Astrocyte of the cerebellum (primary cell): ENCODE data around the gene CCR2.

Experiments
- DNase-seq: peaks from one replicate; pipeline ENCODE4 v3.0.0-alpha.2; 2011; ENCODE audit warnings: low read depth
- H3K4me3 ChIP-seq: 2 replicates; pipeline ENCODE4 v1.5.1; 2011; ENCODE audit warnings: mild to moderate bottlenecking, low read depth, low read length, moderate library complexity
- CTCF ChIP-seq: IDR thresholded peaks from 2 replicates; pipeline ENCODE4 v1.5.1; 2012; ENCODE audit warnings: low read length, low read depth, moderate library complexity, mild to moderate bottlenecking; ENCODE audit errors: missing control alignments
- in situ Hi-C: cut with HindIII; loops from 2 replicates; pipeline ENCODE4 v1.10.0; 2017; ENCODE audit warnings: low sequenced_read_pairs

Gene CCR2

GRCh38 chr3:46368569-46368968 lies 14.7 kb downstream of the CCR2 start:
- no peak for DNase-seq
- in situ Hi-C loops: loop anchor here (5.0 kb wide), 1 partner anchor 34 kb away; no protein-coding TSS in a partner anchor
- no peak for TF ChIP-seq CTCF
- no peak overlapping the region for H3K4me3 ChIP-seq

- DNase-seq: no peak
- no peak overlapping the region for H3K4me3 ChIP-seq
- in situ Hi-C loops: loop anchor here (5.0 kb wide), 1 partner anchor 33 kb away; no protein-coding TSS in a partner anchor
- no peak for TF ChIP-seq CTCF
These were observed 15.2 kb downstream of the CCR2 start for GRCh38 chr3:46369151-46369550.

GRCh38 chr3:46369675-46370132 lies 15.8 kb downstream of the CCR2 start:
- H3K4me3 ChIP-seq: no peak overlapping the region
- in situ Hi-C loops: loop anchor here (5.0 kb wide), 1 partner anchor 33 kb away; no protein-coding TSS in a partner anchor
- no peak for TF ChIP-seq CTCF
- DNase-seq: no peak

GRCh38 chr3:46370839-46371518 lies 17.1 kb downstream of the CCR2 start, which contains the start of gene CCR5:
Gene CCR5, plus strand, starts transcription at chr3:46370946. Its CDS starts 1,957 bp downstream, at chr3:46372903.
- TF ChIP-seq CTCF: no peak
- no peak within 1 kb of the TSS for H3K4me3 ChIP-seq
- in situ Hi-C loops: no loop called here
- DNase-seq: no peak

- in situ Hi-C loops: no loop called here
- no peak overlapping the region for H3K4me3 ChIP-seq
- DNase-seq: no peak
- no peak for TF ChIP-seq CTCF
These were observed 17.8 kb downstream of the CCR2 start for GRCh38 chr3:46371519-46372340.

GRCh38 chr3:46372492-46373359 lies 18.8 kb downstream of the CCR2 start:
- no peak overlapping the region for H3K4me3 ChIP-seq
- in situ Hi-C loops: no loop called here
- peak; percentile 1 for DNase-seq
- peak; percentile 62 for TF ChIP-seq CTCF
